ENCODE data around the gene ADRA2B.

DNA sequence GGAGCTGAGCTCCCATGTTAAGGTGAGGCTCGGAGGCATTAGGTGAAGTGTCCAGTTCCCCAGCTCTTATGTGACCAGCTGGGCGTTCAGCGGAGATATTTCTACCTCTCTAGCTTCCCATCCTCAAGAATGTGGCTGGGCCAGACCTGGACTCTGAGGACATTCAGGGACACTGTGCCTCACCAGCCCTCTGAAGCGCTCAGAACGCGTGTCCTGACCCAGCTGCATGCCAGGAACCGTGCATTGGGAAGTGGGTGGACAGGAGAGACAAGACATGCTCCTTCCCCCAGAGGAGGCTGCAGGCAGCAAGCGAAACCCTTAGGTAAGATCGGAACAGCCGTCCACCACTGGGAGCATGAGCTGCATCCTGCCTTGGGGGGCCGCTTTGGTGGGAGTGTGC is 43.6 kb downstream of the ADRA2B start:
- TF ChIP-seq CTCF (conservative IDR thresholded peaks at IDR 0.05) (no peak), ZFX (IDR thresholded peaks at IDR 0.05) (no peak)

Data from C4-2B (cell line).